CD4-positive, alpha-beta T cell (primary cell): ENCODE measurements around the gene KLHL3. TPM values are rescaled to one million over a fixed set of nuclear protein-coding genes. Genes with fewer than 3 reads are reported as not detected.

Experiments used
- ATAC-seq: fragments of 200-7000 bp; cut with Tn5 transposase; one replicate; pipeline ENCODE4 v1.10.0; 2022; ENCODE audit warnings: mild to moderate bottlenecking; ENCODE audit not compliant: poor library complexity
- CTCF ChIA-PET: fragments of 350-600 bp; sonication (Branson Sonifier 250); formaldehyde crosslinking; loops from one replicate; lab custom pipeline; 2021; ENCODE audit warnings: antibody characterized with exemption, inconsistent platforms; lab: Charles Lee
- POLR2A ChIA-PET: fragments of 350-600 bp; sonication (Branson Sonifier 250); formaldehyde crosslinking; loops from one replicate; lab custom pipeline; 2021; ENCODE audit warnings: antibody characterized with exemption, inconsistent platforms; lab: Charles Lee
- DNase-seq, 14 experiments: peaks; one replicate each; pipeline ENCODE4 v3.0.0-alpha.2; 2013 to 2020; ENCODE audit warnings: mixed read lengths in 2 of 14
- H3K27ac ChIP-seq, 2 donors: one replicate each; pipeline versions ENCODE4 v1.5.1 to v1.7.0; 2013; ENCODE audit warnings: low read length in 2 of 2, low read depth in 1 of 2, mild to moderate bottlenecking in 1 of 2
- H3K27me3 ChIP-seq, 2 experiments: 1 replicate in 1 of 2; 2 replicates in 1 of 2; pipeline versions ENCODE4 v1.6.1 to v1.7.0; 2013; ENCODE audit warnings: low read length in 2 of 2, control low read depth in 1 of 2, mild to moderate bottlenecking in 1 of 2, moderate library complexity in 1 of 2; ENCODE audit not compliant: insufficient read depth in 2 of 2, control insufficient read depth in 1 of 2
- H3K36me3 ChIP-seq: one replicate; pipeline ENCODE4 v1.6.1; 2013; ENCODE audit warnings: low read length, control low read depth; ENCODE audit not compliant: insufficient read depth
- H3K4me1 ChIP-seq: one replicate; pipeline ENCODE4 v1.6.1; 2013; ENCODE audit warnings: low read length, control low read depth; ENCODE audit not compliant: insufficient read depth
- H3K4me3 ChIP-seq: one replicate; pipeline ENCODE4 v1.5.1; 2013; ENCODE audit warnings: mild to moderate bottlenecking, low read length, moderate library complexity
- H3K9me3 ChIP-seq, 2 experiments: 1 replicate in 1 of 2; 2 replicates in 1 of 2; pipeline versions ENCODE4 v1.6.1 to v1.7.0; 2013; ENCODE audit warnings: low read length in 2 of 2, mild to moderate bottlenecking in 2 of 2, control low read depth in 1 of 2, moderate library complexity in 1 of 2; ENCODE audit not compliant: control insufficient read depth in 1 of 2, insufficient read depth in 1 of 2
- H3K27ac Mint-ChIP-seq: one replicate; pipeline ENCODE4 v1.8.0; 2020; ENCODE audit warnings: mixed read lengths
- H3K27me3 Mint-ChIP-seq: one replicate; pipeline ENCODE4 v1.8.0; 2021; ENCODE audit warnings: mixed read lengths
- H3K36me3 Mint-ChIP-seq: one replicate; pipeline ENCODE4 v1.8.0; 2021; ENCODE audit warnings: low read depth, mixed read lengths
- H3K4me1 Mint-ChIP-seq: one replicate; pipeline ENCODE4 v1.8.0; 2021; ENCODE audit warnings: low read depth, mixed read lengths
- H3K4me3 Mint-ChIP-seq: one replicate; pipeline ENCODE4 v1.8.0; 2020; ENCODE audit warnings: mild to moderate bottlenecking, mixed read lengths
- H3K9me3 Mint-ChIP-seq: one replicate; pipeline ENCODE4 v1.8.0; 2020; ENCODE audit warnings: mixed read lengths
- intact Hi-C, 2 experiments: fragments of 100-400 bp; cut with DNase I in 1 of 2; cut with micrococcal nuclease in 1 of 2; formaldehyde crosslinking; loops; one replicate each; pipeline versions ENCODE4 v1.15.1 to v1.9.0; 2023 to 2025; cut with DNase I, micrococcal nuclease
- total RNA-seq, 174 experiments: library from RNA in 2 of 174; stranded (reverse) in 2 of 174; gene quantifications; one replicate each; pipeline ENCODE4 v1.2.3 and lab custom pipeline; 2021 to 2026
- TF ChIP-seq, protein P1 (sequence below): fragments of 200-600 bp; IDR thresholded peaks from one replicate; pipeline ENCODE4 v1.8.0; 2022; ENCODE audit warnings: antibody characterized with exemption, mild to moderate bottlenecking

KLHL3 gene
- total RNA-seq, 2 experiments from 2014 or later = 22.0 to 25.9 TPM

DNA sequence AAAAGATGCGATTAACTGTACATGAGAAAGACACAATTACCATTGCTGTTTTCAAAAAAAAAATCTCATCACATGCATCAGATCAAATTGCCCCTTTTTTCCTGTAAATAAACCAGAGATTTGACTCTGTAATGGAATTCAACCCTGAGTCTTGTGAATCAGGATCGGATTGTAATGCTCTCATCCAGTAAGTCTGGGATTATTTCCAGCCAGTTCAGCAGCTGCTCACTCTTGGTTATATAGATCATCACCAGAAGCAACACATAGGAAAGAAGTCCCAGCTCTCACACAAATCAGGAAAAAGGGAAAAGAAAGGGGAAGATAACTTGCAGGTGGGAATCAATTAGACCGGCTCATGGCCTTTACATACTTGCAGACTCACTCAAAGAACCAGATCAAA, 138.9 kb downstream of the KLHL3 start:
- Mint-ChIP-seq H3K4me1 (no peaks in the 10 kb centered on the region), H3K27me3 (peaks cover 63% of the 10 kb centered on the region)
- POLR2A ChIA-PET = no interaction called here

DNA sequence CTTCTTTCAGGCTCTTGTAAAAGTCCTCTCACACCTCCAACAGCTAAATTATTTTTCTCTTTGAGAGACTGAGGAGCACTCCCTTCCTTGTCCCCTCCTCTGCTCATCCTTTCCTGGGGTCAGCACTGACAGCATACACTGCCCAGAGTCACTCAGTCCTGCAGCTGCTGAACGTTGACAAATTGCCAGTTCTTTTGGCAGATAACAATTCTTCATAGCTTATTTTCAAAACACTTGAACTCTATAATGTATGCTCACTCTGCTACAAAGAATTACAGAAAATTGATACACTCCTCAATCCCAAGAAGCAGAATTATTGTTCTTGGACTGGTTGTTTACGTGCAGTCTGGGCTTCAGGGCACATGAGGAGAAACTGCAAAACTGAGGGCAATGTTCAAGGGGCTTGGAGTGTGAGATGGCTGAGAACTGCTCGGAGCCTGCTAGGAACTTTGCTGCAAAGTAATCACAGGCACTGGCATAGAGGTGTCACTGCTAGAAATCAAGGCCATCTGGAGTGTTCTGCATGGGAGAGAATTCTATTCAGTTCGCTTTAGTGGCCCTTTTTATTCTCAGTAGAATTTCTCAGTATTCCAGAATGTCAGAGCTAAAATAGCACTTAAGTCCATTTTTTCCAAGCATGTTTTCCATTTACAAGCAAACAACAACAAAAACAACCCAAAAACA, 140.4 kb downstream of the KLHL3 start:
- ATAC-seq = no peak
- CTCF ChIA-PET = no interaction called here

More for the DNA sequence above, 138.9 kb downstream of the KLHL3 start:
- H3K36me3 ChIP-seq = no peaks in the 10 kb centered on the region
- H3K9me3 ChIP-seq = no peaks in the 10 kb centered on the region
- Mint-ChIP-seq H3K27ac (no peak overlapping the region), H3K9me3 (no peaks in the 10 kb centered on the region), H3K36me3 (no peaks in the 10 kb centered on the region), H3K4me3 (no peak overlapping the region)
- H3K4me1 ChIP-seq = no peaks in the 10 kb centered on the region
- H3K4me3 ChIP-seq = no peak overlapping the region
- TF ChIP-seq, protein P1, sequence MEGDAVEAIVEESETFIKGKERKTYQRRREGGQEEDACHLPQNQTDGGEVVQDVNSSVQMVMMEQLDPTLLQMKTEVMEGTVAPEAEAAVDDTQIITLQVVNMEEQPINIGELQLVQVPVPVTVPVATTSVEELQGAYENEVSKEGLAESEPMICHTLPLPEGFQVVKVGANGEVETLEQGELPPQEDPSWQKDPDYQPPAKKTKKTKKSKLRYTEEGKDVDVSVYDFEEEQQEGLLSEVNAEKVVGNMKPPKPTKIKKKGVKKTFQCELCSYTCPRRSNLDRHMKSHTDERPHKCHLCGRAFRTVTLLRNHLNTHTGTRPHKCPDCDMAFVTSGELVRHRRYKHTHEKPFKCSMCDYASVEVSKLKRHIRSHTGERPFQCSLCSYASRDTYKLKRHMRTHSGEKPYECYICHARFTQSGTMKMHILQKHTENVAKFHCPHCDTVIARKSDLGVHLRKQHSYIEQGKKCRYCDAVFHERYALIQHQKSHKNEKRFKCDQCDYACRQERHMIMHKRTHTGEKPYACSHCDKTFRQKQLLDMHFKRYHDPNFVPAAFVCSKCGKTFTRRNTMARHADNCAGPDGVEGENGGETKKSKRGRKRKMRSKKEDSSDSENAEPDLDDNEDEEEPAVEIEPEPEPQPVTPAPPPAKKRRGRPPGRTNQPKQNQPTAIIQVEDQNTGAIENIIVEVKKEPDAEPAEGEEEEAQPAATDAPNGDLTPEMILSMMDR = no peak
- ATAC-seq (no peak), DNase-seq (no peak)
- intact Hi-C loops = no loop called here
- no peak overlapping the region for H3K27ac ChIP-seq
- CTCF ChIA-PET = no interaction called here
- peaks cover 9 to 17% of the 10 kb centered on the region in 2 experiments for H3K27me3 ChIP-seq

DNA sequence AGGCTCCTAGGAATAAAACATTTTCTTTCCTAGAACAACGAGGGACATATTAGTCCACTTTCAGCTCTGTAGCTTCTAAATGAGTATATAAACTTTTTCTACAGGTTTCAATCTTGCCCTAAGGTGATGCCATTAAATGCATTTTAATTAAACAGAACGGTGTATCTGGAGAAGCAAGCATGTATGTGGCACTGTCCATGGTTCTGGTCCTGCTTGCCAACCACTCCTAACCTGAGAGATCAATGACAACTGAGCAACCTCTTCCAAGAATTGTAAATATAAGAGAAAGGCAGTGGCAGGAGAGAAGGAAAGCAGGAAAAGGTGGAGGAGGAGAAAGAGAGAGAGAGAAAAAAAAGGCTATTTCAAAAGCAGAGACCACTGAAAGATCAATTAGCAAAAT, 141.2 kb downstream of the KLHL3 start:
- Histone ChIP-seq H3K27me3 (peaks cover 9 to 15% of the 10 kb centered on the region in 2 experiments), H3K27ac (no peak overlapping the region), H3K4me1 (no peaks in the 10 kb centered on the region), H3K4me3 (no peak overlapping the region), H3K36me3 (no peaks in the 10 kb centered on the region), H3K9me3 (peaks cover 0 to 3% of the 10 kb centered on the region in 2 experiments)
- TF ChIP-seq, protein P1 = no peak
- Mint-ChIP-seq H3K4me3 (no peak overlapping the region), H3K27me3 (peaks cover 62% of the 10 kb centered on the region), H3K36me3 (no peaks in the 10 kb centered on the region), H3K27ac (no peak overlapping the region), H3K9me3 (no peaks in the 10 kb centered on the region), H3K4me1 (no peaks in the 10 kb centered on the region)
- ATAC-seq (no peak), DNase-seq (no peak)
- CTCF ChIA-PET = no interaction called here
- POLR2A ChIA-PET = no interaction called here
- intact Hi-C loops = no loop called here

More for the DNA sequence above, 140.4 kb downstream of the KLHL3 start:
- no peak overlapping the region for H3K4me3 Mint-ChIP-seq
- H3K27me3 ChIP-seq = peaks cover 9 to 17% of the 10 kb centered on the region in 2 experiments
- intact Hi-C loops = no loop called here
- no peaks in the 10 kb centered on the region for H3K36me3 Mint-ChIP-seq
- DNase-seq = no peak
- H3K27ac ChIP-seq = no peak overlapping the region
- H3K36me3 ChIP-seq = no peaks in the 10 kb centered on the region
- H3K4me1 Mint-ChIP-seq = no peaks in the 10 kb centered on the region
- H3K4me1 ChIP-seq = no peaks in the 10 kb centered on the region
- no peaks in the 10 kb centered on the region for H3K9me3 Mint-ChIP-seq
- TF ChIP-seq, protein P1 = no peak
- no peak overlapping the region for H3K4me3 ChIP-seq
- H3K27ac Mint-ChIP-seq = no peak overlapping the region
- peaks cover 0 to 3% of the 10 kb centered on the region in 2 experiments for H3K9me3 ChIP-seq
- peaks cover 61% of the 10 kb centered on the region for H3K27me3 Mint-ChIP-seq
- POLR2A ChIA-PET = no interaction called here
